ENCODE measurements around the gene DAAM2.

DNA sequence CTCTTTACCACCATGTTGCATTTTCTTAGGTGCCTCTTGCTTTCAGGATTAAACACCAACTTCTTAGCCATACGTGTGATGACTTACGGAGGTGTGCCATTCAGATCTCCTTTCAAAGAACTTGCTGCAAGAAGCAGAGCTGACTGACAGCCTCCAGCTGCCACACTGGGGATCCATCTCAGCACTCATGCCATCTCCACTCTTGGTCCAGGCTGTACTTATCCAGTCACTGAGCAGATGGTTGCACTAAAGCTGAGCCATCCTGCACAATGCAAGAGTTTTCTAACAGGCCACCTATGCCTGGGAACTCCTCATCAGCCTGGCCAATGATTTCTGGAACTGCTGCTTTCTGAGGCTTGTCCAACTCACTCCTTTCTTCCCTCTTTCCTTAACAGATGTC is 35.6 kb upstream of the DAAM2 start:
- TF ChIP-seq, protein P1, sequence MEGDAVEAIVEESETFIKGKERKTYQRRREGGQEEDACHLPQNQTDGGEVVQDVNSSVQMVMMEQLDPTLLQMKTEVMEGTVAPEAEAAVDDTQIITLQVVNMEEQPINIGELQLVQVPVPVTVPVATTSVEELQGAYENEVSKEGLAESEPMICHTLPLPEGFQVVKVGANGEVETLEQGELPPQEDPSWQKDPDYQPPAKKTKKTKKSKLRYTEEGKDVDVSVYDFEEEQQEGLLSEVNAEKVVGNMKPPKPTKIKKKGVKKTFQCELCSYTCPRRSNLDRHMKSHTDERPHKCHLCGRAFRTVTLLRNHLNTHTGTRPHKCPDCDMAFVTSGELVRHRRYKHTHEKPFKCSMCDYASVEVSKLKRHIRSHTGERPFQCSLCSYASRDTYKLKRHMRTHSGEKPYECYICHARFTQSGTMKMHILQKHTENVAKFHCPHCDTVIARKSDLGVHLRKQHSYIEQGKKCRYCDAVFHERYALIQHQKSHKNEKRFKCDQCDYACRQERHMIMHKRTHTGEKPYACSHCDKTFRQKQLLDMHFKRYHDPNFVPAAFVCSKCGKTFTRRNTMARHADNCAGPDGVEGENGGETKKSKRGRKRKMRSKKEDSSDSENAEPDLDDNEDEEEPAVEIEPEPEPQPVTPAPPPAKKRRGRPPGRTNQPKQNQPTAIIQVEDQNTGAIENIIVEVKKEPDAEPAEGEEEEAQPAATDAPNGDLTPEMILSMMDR (IDR thresholded peaks at IDR 0.05), result no peak
- no peak for TF ChIP-seq POLR2A (IDR thresholded peaks at IDR 0.05)

Measured in breast epithelium (tissue), 3 donors.